Left ventricle myocardium inferior (tissue), 1 donor: ENCODE results near the gene ADRA2A. TPM values are rescaled to one million over a fixed set of nuclear protein-coding genes. Genes with fewer than 3 reads are reported as not detected.

Source experiments
- DNase-seq: peaks from one replicate; pipeline ENCODE4 v3.0.0-alpha.2; 2020
- H3K27ac ChIP-seq: fragments of 200-600 bp; replicated peaks from 2 replicates; pipeline ENCODE4 v1.8.0; 2021
- H3K27me3 ChIP-seq: fragments of 200-600 bp; 2 replicates; pipeline ENCODE4 v1.8.0; 2021; ENCODE audit warnings: low read depth
- H3K36me3 ChIP-seq: fragments of 200-600 bp; 2 replicates; pipeline ENCODE4 v1.8.0; 2021
- H3K4me1 ChIP-seq: fragments of 200-600 bp; 2 replicates; pipeline ENCODE4 v1.8.0; 2021
- H3K4me3 ChIP-seq: fragments of 200-600 bp; 2 replicates; pipeline ENCODE4 v1.8.0; 2021; ENCODE audit warnings: mild to moderate bottlenecking, moderate library complexity
- H3K9me3 ChIP-seq: fragments of 200-600 bp; replicated peaks from 2 replicates; pipeline ENCODE4 v1.8.0; 2021
- CTCF ChIP-seq: fragments of 200-600 bp; IDR thresholded peaks from 2 replicates; pipeline ENCODE4 v1.8.0; 2021; ENCODE audit warnings: antibody characterized with exemption, mild to moderate bottlenecking, borderline replicate concordance
- intact Hi-C: fragments of 100-400 bp; cut with micrococcal nuclease; formaldehyde crosslinking; loops from one replicate; pipeline ENCODE4 v1.11.0; 2022
- total RNA-seq: library from RNA; stranded (reverse); fragmentation: NEBNext Ultra II Directional; extraction: Animal tissue kit (Norgen Biotek cat#: 25700); gene quantifications from one replicate; pipeline ENCODE4 v1.2.1, GENCODE V29; 2021
- donor health status: DM: no; HTN: yes; CAD: no; lungs with severe emphysema.

ADRA2A gene
- total RNA-seq, 1 donor from 2014 or later: 0.27 TPM

- intact Hi-C loops: no loop called here
- no peaks in the 10 kb centered on the region for H3K9me3 ChIP-seq
- H3K36me3 ChIP-seq: no peaks in the 10 kb centered on the region
- H3K27me3 ChIP-seq: peaks cover 71% of the 10 kb centered on the region
- H3K4me3 ChIP-seq: no peak overlapping the region
- TF ChIP-seq CTCF: no peak
- no peak for DNase-seq
- H3K27ac ChIP-seq: no peak overlapping the region
- H3K4me1 ChIP-seq: no peaks in the 10 kb centered on the region
These were observed 47.1 kb downstream of the ADRA2A start for GRCh38 chr10:111123883-111124282.

DNA sequence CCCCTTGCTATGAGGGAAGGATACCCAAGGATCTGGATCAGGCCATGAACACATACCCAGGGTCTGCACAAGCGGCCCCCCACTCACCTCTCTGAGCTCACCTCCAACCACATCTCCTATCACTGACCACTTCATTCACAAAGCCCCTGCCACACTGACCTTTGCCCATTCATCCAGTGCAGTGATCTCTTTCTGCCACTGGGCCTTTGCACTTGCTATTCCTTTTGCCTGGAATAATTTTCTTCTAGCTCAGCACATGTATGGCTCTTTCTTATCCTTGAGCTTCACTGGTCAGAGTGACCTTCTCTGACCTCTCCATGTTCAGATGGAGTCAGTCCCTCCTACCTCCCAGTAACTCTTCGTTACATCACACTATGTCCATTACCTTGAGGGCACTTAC, 48.3 kb downstream of the ADRA2A start:
- Histone ChIP-seq H3K4me1 (no peaks in the 10 kb centered on the region), H3K36me3 (no peaks in the 10 kb centered on the region), H3K9me3 (no peaks in the 10 kb centered on the region), H3K4me3 (no peak overlapping the region), H3K27ac (no peak overlapping the region), H3K27me3 (peaks cover 83% of the 10 kb centered on the region)
- no peak for DNase-seq
- intact Hi-C loops: no loop called here
- no peak for TF ChIP-seq CTCF

GRCh38 chr10:111126077-111126476, 49.2 kb downstream of the ADRA2A start:
- intact Hi-C loops: no loop called here
- Histone ChIP-seq H3K9me3 (no peaks in the 10 kb centered on the region), H3K36me3 (no peaks in the 10 kb centered on the region), H3K27ac (no peak overlapping the region), H3K4me3 (no peak overlapping the region), H3K4me1 (no peaks in the 10 kb centered on the region), H3K27me3 (peaks cover 82% of the 10 kb centered on the region)
- TF ChIP-seq CTCF: no peak
- no peak for DNase-seq

- TF ChIP-seq CTCF: no peak
- intact Hi-C loops: no loop called here
These were observed 50.4 kb downstream of the ADRA2A start for GRCh38 chr10:111127081-111127848.

GRCh38 chr10:111128331-111129180, 51.7 kb downstream of the ADRA2A start:
- no peak overlapping the region for H3K27ac ChIP-seq
- no peak for DNase-seq

More at GRCh38 chr10:111127081-111127848, 50.4 kb downstream of the ADRA2A start:
- Histone ChIP-seq H3K36me3 (no peaks in the 10 kb centered on the region), H3K9me3 (no peaks in the 10 kb centered on the region), H3K4me3 (no peak overlapping the region), H3K4me1 (no peaks in the 10 kb centered on the region), H3K27ac (no peak overlapping the region), H3K27me3 (peaks cover 81% of the 10 kb centered on the region)
- DNase-seq: no peak

More at GRCh38 chr10:111128331-111129180, 51.7 kb downstream of the ADRA2A start:
- Histone ChIP-seq H3K9me3 (peaks cover 6% of the 10 kb centered on the region), H3K27me3 (peaks cover 75% of the 10 kb centered on the region), H3K4me3 (no peak overlapping the region), H3K36me3 (no peaks in the 10 kb centered on the region), H3K4me1 (no peaks in the 10 kb centered on the region)
- TF ChIP-seq CTCF: no peak
- intact Hi-C loops: no loop called here
